Left hindlimb (tissue), 1 donor: ENCODE measurements around the gene FOXC1.

Experiments used
- DNase-seq: peaks from one replicate; pipeline ENCODE4 v3.0.0-alpha.2; 2018

Gene FOXC1

GRCh38 chr6:1645466-1646185 is 35.9 kb downstream of the FOXC1 start:
- DNase-seq = no peak

- no peak for DNase-seq
These were observed 41.6 kb downstream of the FOXC1 start for GRCh38 chr6:1651362-1651761.

GRCh38 chr6:1652842-1653241 is 43.1 kb downstream of the FOXC1 start:
- no peak for DNase-seq

- DNase-seq = no peak
These were observed 44.3 kb downstream of the FOXC1 start for GRCh38 chr6:1654054-1654453.

GRCh38 chr6:1657116-1657770 is 47.5 kb downstream of the FOXC1 start:
- no peak for DNase-seq

- no peak for DNase-seq
These were observed 48.1 kb downstream of the FOXC1 start for GRCh38 chr6:1657771-1658165.

- DNase-seq = no peak
These were observed 48.7 kb downstream of the FOXC1 start for GRCh38 chr6:1658212-1659005.

- DNase-seq = no peak
These were observed 50.1 kb downstream of the FOXC1 start for GRCh38 chr6:1659816-1660215.

- no peak for DNase-seq
These were observed 52.8 kb downstream of the FOXC1 start for GRCh38 chr6:1662534-1662933.
